ENCODE results near the gene ZSCAN5A.
"Not testable (repeated sequence)": the region's sequence is repeated elsewhere in the genome, so short reads cannot be mapped to it uniquely, and the experiment has no call there.

Gene ZSCAN5A

GRCh38 chr19:56199687-56200086, 115.0 kb downstream of the ZSCAN5A start:
- H3K4me3 ChIP-seq (ENCODE audit: low read length) = no peak overlapping the region
- no peak for TF ChIP-seq CTCF (conservative IDR thresholded peaks at IDR 0.05; ENCODE audit: low read depth, low read length)
- no peak for DNase-seq (ENCODE audit: low read depth)

- not testable (repeated sequence) for H3K4me3 ChIP-seq (ENCODE audit: low read length); DNase-seq (ENCODE audit: low read depth)
Measured at GRCh38 chr19:56197646-56198045, 117.0 kb downstream of the ZSCAN5A start, which contains the start of gene ZSCAN5B. Gene ZSCAN5B, minus strand, starts transcription at chr19:56197783. Its CDS starts 4,731 bp downstream, at chr19:56193052.

- TF ChIP-seq CTCF (conservative IDR thresholded peaks at IDR 0.05; ENCODE audit: low read depth, low read length) = no peak
- H3K4me3 ChIP-seq (ENCODE audit: low read length) = no peak overlapping the region
- DNase-seq (ENCODE audit: low read depth) = no peak
Measured at GRCh38 chr19:56193981-56194640, 120.5 kb downstream of the ZSCAN5A start.

GRCh38 chr19:56191711-56192110, 122.9 kb downstream of the ZSCAN5A start:
- no peak overlapping the region for H3K4me3 ChIP-seq (ENCODE audit: low read length)
- no peak for TF ChIP-seq CTCF (conservative IDR thresholded peaks at IDR 0.05; ENCODE audit: low read depth, low read length)
- no peak for DNase-seq (ENCODE audit: low read depth)

GRCh38 chr19:56191115-56191514, 123.5 kb downstream of the ZSCAN5A start:
- TF ChIP-seq CTCF (conservative IDR thresholded peaks at IDR 0.05; ENCODE audit: low read depth, low read length) = no peak
- no peak overlapping the region for H3K4me3 ChIP-seq (ENCODE audit: low read length)
- no peak for DNase-seq (ENCODE audit: low read depth)

- no peak for DNase-seq (ENCODE audit: low read depth)
- no peak for TF ChIP-seq CTCF (conservative IDR thresholded peaks at IDR 0.05; ENCODE audit: low read depth, low read length)
- no peak overlapping the region for H3K4me3 ChIP-seq (ENCODE audit: low read length)
Measured at GRCh38 chr19:56189785-56190184, 124.9 kb downstream of the ZSCAN5A start.

GRCh38 chr19:56177564-56178243, 136.9 kb downstream of the ZSCAN5A start:
- TF ChIP-seq CTCF (conservative IDR thresholded peaks at IDR 0.05; ENCODE audit: low read depth, low read length) = no peak
- no peak for DNase-seq (ENCODE audit: low read depth)
- no peak overlapping the region for H3K4me3 ChIP-seq (ENCODE audit: low read length)

All from retinal pigment epithelial cell (primary cell).